Eye (tissue), 1 donor: ENCODE data around the gene GOLGA6L9.
"Not testable (repeated sequence)": the region's sequence is repeated elsewhere in the genome, so short reads cannot be mapped to it uniquely, and the experiment has no call there.

Experiments used
- DNase-seq: peaks from one replicate; pipeline ENCODE4 v3.0.0-alpha.2; 2015

The GOLGA6L9 gene

DNA sequence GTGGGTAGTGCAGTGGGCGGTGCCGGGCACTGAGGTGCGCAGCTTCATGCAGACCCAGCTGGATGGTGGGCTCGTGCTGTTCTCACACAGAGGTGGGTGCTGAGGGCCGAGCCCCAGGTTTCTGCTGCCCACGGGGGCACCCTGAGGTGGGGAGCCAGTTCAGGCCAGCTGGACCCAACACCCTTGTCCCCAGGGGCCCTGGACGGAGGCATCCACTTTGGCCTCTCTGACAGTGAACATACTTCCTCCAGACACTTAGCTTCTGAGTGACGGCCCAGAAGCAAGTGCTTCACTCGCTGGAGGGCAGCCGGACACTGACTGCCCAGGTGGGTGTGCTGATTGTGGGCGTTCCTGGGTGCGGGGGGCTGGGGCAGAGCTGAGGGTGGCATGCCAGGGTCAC, 39.8 kb downstream of the GOLGA6L9 start:
- not testable (repeated sequence) for DNase-seq

DNA sequence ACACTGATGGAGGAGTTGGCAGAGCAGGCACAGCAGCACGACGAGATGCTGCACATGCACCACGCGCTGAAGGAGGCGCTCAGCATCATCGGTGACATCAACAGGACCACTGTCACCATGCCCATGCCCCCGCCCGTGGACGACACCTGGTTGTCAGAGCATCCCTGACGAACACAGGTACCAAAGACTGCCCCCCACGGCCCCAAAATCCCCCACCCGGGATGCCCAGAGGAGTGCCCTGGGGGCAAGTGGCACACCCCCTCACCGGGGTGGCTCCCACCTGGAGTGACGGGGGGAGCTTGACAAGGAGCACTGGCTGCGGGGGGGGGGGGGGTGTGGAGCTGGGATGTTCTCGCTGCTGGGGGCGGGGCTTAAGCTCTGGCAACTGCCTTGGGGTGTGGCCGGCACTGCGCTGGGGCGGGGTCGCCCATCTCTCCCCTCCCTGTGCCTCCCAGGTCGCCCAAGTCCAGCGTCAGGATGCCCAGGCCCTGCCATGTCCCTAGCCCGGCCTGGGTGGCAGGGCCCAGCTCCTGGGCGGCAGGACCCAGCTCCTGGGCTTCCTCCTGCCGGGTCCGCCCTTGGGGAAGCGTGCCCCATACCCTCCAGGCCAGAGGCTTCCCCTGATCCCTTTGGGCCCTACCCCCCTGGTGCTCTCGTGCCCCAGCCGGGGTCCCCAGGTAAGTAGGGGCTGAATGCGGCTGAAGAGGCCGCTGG, 42.8 kb downstream of the GOLGA6L9 start:
- peak; percentile 2 for DNase-seq

DNA sequence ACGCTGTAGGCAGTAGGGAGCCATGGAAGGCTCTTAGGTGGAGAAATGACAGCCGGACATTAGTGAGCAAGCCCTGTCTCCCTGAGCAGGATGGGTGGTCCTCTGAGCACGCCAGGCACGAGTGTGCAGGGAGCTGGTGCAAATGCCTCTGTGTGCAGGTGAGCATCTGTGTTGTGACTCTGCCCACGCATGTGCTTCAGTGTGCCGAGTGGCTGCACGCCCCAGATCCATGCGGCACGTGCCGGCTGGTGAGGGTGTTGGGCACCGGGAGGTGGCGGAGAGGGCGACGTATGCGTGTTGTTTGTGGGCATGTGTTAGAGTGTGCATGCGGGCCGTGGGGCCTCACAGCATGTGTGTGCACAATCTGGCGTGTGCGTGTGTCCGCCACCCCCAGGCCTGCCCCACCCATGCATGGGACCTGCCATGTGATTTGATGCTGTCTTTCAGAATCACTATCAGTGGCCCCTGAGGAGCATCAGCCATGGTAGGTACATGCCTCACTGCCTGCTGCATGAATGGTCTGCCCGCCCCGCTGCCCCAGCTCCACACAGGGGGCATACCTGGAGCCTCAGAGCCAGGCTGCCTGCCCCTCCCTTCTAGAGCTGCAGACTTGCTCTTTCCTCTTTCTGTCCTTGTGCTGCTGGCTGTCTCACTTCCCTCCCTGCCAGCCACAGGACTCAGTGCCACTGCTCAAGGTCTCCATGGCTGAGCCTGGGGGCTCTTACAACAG, 45.1 kb downstream of the GOLGA6L9 start:
- DNase-seq, result not testable (repeated sequence)

DNA sequence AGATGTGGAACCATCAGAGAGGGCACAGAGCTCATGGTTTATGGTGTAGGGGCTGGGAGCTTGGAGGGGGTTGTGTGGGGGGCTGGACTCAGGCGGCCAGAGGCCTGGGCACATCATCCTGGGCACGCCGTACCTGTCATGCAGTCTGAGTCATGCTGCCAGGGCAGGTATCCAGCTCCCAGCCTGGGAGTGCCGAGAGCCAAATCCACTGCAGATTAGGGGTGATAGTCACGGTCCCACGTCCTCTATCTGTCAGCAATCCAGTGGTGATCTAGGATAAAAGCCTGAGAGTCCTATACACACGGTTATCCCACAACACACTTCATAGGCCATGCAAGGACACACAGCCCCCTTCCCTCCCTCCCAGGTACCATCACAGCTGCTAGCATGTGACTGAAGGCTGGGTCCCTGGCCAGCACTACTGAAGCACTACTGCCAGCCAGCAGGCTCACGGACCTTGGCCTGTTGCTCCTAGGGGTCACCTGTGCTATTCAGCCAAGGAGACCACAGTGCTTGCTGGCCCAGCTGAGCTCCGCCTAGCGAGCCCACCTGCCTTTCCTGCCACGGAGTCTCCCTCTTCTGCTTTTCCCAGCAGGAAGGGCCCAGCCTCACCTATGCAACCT, 45.8 kb downstream of the GOLGA6L9 start:
- not testable (repeated sequence) for DNase-seq

DNA sequence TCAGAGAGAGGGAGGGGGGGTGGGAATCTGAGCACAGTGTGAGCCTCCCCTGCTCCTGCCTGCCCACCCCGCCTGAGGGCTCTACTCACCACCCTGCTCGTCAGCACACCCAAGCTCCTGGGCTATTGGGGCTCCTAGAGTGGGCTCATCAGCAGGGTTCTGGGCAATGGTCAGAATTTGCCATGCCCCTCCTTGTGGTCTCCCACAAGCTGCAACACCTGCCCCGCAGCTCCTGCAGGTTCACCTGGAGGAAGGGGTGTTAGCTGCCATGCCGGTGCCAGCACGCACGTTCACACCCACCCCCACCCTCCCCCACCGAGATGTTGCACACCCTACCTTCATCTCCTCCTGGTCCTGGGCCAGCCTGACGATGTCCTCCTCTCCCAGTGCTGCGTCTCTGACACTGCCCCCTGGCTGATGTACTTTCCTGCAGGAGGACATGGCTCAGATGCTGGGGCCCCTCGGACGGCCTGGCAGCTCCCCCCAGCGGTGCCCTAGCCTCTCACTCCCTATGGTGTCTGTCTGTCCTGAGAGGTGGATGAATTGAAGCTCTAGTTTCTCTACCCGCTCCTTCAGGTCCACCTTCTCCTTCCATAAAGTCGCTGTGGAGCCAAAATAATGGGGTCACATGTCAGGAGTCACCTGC, 47.2 kb downstream of the GOLGA6L9 start:
- DNase-seq, result not testable (repeated sequence)

DNA sequence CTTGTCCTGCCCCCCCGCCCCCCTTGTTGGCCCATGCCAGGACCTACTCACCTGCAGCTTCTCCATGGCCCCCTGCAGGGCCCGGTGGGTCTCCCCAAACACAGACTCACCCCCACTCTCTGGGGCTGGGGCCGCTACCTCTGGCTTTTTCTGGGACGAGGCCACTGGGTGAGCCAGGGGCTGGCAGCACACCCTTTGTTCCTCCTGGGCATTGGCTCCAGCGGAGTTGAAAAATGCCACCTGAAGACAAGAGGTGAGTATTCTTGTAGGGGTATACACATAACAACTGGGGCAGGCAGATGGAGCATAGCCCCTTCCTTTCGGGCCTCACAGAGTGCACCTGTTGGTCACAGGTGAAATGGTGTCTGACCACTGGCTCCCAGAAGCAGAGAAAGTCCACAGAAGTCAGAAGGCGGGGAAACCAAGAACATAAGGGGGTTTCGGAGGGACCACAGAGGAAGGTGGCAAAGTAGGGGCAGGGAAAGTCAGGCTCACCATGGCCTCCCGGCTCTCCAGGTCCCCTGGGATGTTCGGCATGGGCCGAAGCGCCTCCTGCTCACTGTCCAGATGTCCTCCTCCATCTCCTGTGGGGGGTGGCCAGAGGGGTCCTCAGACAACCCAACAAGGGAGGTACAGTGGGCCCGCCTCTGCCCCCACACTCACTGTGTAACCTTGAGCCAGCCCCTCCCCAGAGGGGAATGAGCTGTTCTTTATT, 47.9 kb downstream of the GOLGA6L9 start:
- not testable (repeated sequence) for DNase-seq
